Calu3 (cell line): ENCODE measurements around the gene STXBP2. TPM values are rescaled to one million over a fixed set of nuclear protein-coding genes. Genes with fewer than 3 reads are reported as not detected.

Experiments used
- BruUV-seq: library from RNA; stranded (reverse); fragments of 400-500 nt; replicated peaks from 2 replicates; lab custom pipeline; 2021; lab: Mats Ljungman, UMichigan
- CTCF ChIA-PET: fragments of 300-600 bp; sonication (Branson Sonifier 250); formaldehyde crosslinking; loops from one replicate; lab custom pipeline; 2022; ENCODE audit warnings: antibody characterized with exemption; lab: Charles Lee
- DNase-seq: peaks from one replicate; pipeline ENCODE4 v3.0.0; 2022
- H3K27ac Mint-ChIP-seq: one replicate; pipeline ENCODE4 v1.8.0; 2022; ENCODE audit warnings: mixed read lengths; ENCODE audit not compliant: unreplicated experiment
- H3K27me3 Mint-ChIP-seq: one replicate; pipeline ENCODE4 v1.8.0; 2022; ENCODE audit warnings: mixed read lengths; ENCODE audit not compliant: unreplicated experiment
- H3K36me3 Mint-ChIP-seq: one replicate; pipeline ENCODE4 v1.8.0; 2022; ENCODE audit warnings: mild to moderate bottlenecking, moderate library complexity, mixed read lengths; ENCODE audit not compliant: insufficient read depth, unreplicated experiment
- H3K4me1 Mint-ChIP-seq: one replicate; pipeline ENCODE4 v1.8.0; 2022; ENCODE audit warnings: mild to moderate bottlenecking, low read depth, mixed read lengths; ENCODE audit not compliant: unreplicated experiment
- H3K4me3 Mint-ChIP-seq: one replicate; pipeline ENCODE4 v1.8.0; 2022; ENCODE audit warnings: mild to moderate bottlenecking, low read depth, moderate library complexity, mixed read lengths; ENCODE audit not compliant: unreplicated experiment
- H3K9me3 Mint-ChIP-seq: one replicate; pipeline ENCODE4 v1.8.0; 2022; ENCODE audit warnings: low read depth, mixed read lengths; ENCODE audit not compliant: unreplicated experiment
- intact Hi-C: fragments of 100-400 bp; cut with micrococcal nuclease; formaldehyde crosslinking; loops from one replicate; pipeline ENCODE4 v1.10.0; 2022; ENCODE audit not compliant: unreplicated experiment
- total RNA-seq: library from RNA; stranded (reverse); gene quantifications from 2 replicates; pipeline ENCODE4 v1.2.3, GENCODE V29; 2022
- TF ChIP-seq, protein P1 (sequence below): fragments of 200-600 bp; IDR thresholded peaks from one replicate; pipeline ENCODE4 v1.8.0; 2022; ENCODE audit warnings: antibody characterized with exemption; ENCODE audit not compliant: unreplicated experiment

Gene STXBP2
- total RNA-seq, 1 experiment from 2014 or later: 132 TPM

DNA sequence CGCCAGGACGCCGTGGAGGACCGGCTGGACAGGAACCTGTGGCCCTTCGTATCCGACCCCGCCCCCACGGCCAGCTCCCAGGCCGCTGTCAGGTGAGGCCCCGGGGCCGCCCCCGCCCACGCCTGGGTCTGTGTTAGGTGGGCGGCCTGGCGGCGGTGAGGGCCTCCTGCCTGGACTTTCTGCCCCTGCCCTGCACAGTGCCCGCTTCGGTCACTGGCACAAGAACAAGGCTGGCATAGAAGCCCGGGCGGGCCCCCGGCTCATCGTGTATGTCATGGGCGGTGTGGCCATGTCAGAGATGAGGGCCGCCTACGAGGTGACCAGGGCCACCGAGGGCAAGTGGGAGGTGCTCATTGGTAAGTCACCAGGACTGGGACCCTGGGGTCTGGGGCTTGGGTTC, 10.2 kb downstream of the STXBP2 start:
- TF ChIP-seq, protein P1, sequence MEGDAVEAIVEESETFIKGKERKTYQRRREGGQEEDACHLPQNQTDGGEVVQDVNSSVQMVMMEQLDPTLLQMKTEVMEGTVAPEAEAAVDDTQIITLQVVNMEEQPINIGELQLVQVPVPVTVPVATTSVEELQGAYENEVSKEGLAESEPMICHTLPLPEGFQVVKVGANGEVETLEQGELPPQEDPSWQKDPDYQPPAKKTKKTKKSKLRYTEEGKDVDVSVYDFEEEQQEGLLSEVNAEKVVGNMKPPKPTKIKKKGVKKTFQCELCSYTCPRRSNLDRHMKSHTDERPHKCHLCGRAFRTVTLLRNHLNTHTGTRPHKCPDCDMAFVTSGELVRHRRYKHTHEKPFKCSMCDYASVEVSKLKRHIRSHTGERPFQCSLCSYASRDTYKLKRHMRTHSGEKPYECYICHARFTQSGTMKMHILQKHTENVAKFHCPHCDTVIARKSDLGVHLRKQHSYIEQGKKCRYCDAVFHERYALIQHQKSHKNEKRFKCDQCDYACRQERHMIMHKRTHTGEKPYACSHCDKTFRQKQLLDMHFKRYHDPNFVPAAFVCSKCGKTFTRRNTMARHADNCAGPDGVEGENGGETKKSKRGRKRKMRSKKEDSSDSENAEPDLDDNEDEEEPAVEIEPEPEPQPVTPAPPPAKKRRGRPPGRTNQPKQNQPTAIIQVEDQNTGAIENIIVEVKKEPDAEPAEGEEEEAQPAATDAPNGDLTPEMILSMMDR: no peak
- H3K4me3 Mint-ChIP-seq: no peak overlapping the region
- intact Hi-C loops: no loop called here
- no peak for DNase-seq
- H3K4me1 Mint-ChIP-seq: peaks cover 2% of the 10 kb centered on the region
- CTCF ChIA-PET: no interaction called here
- no peaks in the 10 kb centered on the region for H3K9me3 Mint-ChIP-seq
- H3K27ac Mint-ChIP-seq: no peak overlapping the region
- BruUV-seq: no TSS peak
- no peaks in the 10 kb centered on the region for H3K27me3 Mint-ChIP-seq
- peaks cover 16% of the 10 kb centered on the region for H3K36me3 Mint-ChIP-seq

DNA sequence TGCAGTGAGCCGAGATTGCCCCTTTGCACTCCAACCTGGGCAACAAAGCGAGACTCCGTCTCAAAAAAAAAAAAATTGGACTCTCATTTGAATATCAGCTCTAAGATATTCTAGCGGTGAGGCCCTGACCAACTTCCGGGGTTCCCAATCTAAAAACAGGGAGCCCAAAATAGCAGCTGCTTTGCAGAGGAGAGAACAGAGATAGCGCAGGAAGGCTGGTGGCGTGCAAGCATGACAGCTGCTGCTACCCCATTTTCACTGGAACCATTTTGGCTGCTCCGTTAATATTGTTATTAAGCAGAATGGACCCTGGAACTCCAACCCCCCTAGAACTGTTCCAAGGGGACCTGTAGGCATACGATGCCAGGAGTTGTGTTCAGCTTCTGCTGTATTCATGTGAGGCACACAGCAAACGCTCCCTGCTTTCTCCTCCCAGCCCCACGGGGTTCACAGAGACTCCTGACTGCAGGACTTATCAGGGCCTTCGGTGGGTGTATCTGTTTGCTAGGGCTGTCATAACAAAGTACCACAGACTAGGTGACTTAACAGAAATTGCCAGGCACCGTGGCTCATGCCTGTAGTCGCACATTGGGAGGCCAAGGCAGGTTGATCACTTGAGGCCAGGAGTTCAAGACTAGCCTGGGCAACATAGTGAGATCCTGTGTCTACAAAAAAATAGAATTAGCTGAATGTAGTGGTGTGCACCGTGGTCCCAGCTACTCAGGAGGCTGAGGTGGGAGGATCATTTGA, 11.5 kb downstream of the STXBP2 start:
- intact Hi-C loops: no loop called here
- Mint-ChIP-seq H3K4me3 (no peak overlapping the region), H3K36me3 (peaks cover 24% of the 10 kb centered on the region), H3K4me1 (peaks cover 14% of the 10 kb centered on the region), H3K27me3 (no peaks in the 10 kb centered on the region), H3K27ac (no peak overlapping the region), H3K9me3 (no peaks in the 10 kb centered on the region)
- CTCF ChIA-PET: interaction anchor here (1.3 kb wide), 1 partner anchor 32 kb away, joined by 6 read pairs; the partner anchor contains the start of gene TRAPPC5
- TF ChIP-seq, protein P1: no peak
- no peak for DNase-seq
- no TSS peak for BruUV-seq

DNA sequence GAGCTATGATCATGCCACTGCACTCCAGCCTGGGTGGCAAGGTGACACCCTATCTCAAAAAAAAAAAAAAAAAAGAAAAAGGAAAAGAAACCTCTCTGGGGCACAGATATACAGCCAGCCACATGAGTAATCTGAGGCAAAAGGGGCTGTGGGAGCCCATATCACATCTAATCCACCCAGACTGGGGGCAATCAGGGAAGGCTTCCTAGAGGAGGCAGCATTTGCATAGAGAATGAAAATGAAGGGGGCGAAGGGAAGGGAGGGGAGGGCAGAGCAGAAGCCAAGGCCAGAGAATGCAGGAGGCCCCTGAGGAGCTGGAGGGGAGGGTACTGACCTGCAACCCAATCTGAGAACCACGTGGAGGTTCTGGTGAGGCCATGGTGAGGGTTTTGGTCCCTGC, 13.2 kb downstream of the STXBP2 start:
- CTCF ChIA-PET: interaction anchor here (1.3 kb wide), 1 partner anchor 31 kb away, joined by 6 read pairs; the partner anchor contains the start of gene TRAPPC5
- peaks cover 14% of the 10 kb centered on the region for H3K4me1 Mint-ChIP-seq
- no peaks in the 10 kb centered on the region for H3K9me3 Mint-ChIP-seq
- BruUV-seq: no TSS peak
- intact Hi-C loops: no loop called here
- no peak overlapping the region for H3K27ac Mint-ChIP-seq
- no peaks in the 10 kb centered on the region for H3K27me3 Mint-ChIP-seq
- no peak overlapping the region for H3K4me3 Mint-ChIP-seq
- no peak for DNase-seq
- TF ChIP-seq, protein P1: no peak
- peaks cover 12% of the 10 kb centered on the region for H3K36me3 Mint-ChIP-seq

DNA sequence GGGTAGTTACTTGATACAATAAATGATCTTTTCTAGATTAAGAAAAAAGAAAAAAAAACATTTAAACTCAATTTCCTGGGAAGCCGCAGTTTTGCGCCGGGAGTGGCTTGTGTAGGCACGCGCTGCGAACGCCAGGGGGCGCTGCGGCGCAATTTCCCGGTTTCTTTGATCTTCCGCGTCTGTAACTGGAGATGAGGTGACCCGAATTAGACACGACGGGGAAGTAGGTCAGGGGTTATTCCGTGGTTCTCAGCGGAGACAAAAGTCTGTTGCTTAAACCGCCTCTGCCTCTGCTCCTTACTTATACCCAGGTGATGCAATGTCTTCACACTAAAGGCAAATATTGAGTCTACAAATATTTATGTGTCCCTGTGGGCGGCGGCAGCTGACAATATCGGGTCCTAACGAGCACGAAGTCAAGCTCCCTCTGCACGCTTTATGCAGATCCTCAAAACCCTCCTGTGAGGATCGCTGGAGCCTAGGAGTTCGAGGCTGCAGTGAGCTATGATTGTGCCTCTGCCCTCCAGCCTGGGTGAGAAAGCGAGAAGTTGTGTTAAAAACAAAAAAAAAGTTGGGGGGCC, 15.2 kb downstream of the STXBP2 start:
- intact Hi-C loops: no loop called here
- peak overlapping the region; percentile 63 for H3K27ac Mint-ChIP-seq

More for the DNA sequence above, 15.2 kb downstream of the STXBP2 start:
- Mint-ChIP-seq H3K4me3 (peak overlapping the region; percentile 24), H3K36me3 (peaks cover 12% of the 10 kb centered on the region), H3K27me3 (no peaks in the 10 kb centered on the region), H3K9me3 (no peaks in the 10 kb centered on the region), H3K4me1 (peaks cover 14% of the 10 kb centered on the region)
- CTCF ChIA-PET: interaction anchor here (0.5 to 1.1 kb wide), 5 partner anchors 30 to 298 kb away, joined by 3 to 4 read pairs (median 3); no protein-coding TSS in a partner anchor
- TF ChIP-seq, protein P1: peak; percentile 81
- BruUV-seq: no TSS peak
- DNase-seq: peak; percentile 83
